ENCODE data around the gene AHDC1.

AHDC1 gene

DNA sequence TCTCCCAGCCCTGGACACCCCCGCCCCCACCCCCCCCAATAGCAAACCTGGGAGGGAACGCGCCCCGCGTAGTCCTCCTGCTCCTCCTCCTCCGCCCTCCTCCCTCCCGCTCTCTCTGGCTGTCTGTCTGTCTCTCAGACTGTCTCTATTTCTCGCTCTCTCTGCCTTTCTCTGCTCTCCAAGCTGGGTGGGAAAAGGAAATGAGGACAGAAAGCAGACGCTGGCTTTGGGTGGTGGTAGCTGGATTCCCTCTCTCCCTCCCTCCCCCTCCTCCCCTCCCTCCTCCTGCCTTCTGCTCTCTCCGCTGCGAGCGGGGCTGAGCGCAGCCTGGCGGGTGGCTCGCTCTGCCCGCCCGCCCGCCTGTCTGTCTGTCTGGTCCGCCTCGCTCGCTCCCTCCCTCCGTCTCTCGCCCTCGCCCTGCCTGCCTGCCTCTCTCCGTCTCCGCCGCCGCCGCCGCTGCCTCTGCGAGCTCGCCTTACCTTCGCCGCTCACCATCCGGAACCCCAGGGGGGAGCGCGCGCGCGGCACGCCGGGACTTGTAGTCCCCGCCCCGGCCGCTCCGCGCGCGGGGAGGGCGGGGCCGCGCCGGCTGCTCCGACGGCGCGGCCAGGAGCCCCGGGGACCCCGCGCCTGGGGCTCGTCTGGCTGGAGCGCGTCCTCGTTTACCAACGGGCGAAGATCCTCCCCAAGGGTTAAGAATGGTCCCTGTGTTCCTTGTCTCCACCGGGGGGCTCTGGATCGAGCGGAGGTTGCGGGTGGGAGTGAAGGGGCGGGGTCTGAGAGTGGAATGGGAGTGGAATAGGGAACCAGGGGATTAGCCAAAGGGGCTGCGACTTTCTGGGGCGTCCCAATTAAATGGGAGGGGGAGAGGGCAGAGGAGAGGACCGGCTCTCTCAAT, at the start of gene AHDC1:
TSS of gene AHDC1 (minus strand) at position 464 of the 898 bp plus-strand sequence. CDS start 52,029 bp downstream, outside the sequence.
- H3K36me3 ChIP-seq (ENCODE audit: control insufficient read depth, insufficient read depth, low read length): no peaks in the 10 kb centered on the region
- peak; percentile 93 for DNase-seq (ENCODE audit: extremely low read depth, insufficient read length)
- no peaks in the 10 kb centered on the region for H3K27me3 ChIP-seq (replicated peaks; ENCODE audit: control insufficient read depth, insufficient read depth, low read length)
- TF ChIP-seq, protein P1, sequence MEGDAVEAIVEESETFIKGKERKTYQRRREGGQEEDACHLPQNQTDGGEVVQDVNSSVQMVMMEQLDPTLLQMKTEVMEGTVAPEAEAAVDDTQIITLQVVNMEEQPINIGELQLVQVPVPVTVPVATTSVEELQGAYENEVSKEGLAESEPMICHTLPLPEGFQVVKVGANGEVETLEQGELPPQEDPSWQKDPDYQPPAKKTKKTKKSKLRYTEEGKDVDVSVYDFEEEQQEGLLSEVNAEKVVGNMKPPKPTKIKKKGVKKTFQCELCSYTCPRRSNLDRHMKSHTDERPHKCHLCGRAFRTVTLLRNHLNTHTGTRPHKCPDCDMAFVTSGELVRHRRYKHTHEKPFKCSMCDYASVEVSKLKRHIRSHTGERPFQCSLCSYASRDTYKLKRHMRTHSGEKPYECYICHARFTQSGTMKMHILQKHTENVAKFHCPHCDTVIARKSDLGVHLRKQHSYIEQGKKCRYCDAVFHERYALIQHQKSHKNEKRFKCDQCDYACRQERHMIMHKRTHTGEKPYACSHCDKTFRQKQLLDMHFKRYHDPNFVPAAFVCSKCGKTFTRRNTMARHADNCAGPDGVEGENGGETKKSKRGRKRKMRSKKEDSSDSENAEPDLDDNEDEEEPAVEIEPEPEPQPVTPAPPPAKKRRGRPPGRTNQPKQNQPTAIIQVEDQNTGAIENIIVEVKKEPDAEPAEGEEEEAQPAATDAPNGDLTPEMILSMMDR (IDR thresholded peaks at IDR 0.05; ENCODE audit: insufficient read depth, low read length, poor library complexity, severe bottlenecking): no peak
- H3K4me3 ChIP-seq (replicated peaks; ENCODE audit: low read depth, low read length): peak within 1 kb of the TSS; percentile 75

DNA sequence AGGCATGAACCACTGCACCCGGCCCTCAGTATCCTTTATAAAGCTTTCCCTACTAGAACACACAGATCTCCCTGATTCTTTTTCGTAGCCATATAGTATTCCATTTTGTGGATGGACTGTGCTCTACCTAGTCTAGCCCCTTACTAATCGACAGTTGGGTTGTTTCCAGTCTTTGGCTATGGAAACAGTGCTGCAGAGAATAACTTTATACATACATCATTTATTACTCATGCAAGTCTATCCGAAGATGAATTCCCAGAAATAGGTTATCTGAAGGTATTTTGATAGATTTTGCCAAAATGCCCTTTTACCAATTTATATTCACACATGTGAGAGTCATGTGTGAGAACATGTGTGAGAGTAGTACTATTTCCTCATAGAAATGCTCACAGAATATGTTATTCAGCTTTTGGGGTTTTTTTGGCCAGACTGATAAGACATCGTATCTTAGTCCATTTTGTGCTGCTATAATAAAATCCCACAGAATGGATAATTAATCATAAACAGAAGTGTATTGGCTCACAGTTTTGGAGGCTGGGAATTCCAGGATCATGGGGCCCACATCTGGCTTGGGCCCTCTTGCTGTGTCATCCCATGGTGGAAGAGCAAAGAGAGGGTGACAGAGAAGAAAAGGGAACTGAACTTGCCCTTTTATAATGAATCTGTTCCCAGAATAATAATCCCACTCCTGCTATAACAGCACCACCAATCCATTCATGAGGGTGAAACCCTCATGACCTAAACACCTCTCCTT, 48.3 kb upstream of the AHDC1 start:
- H3K27me3 ChIP-seq (replicated peaks; ENCODE audit: control insufficient read depth, insufficient read depth, low read length): no peaks in the 10 kb centered on the region
- no peak overlapping the region for H3K4me3 ChIP-seq (replicated peaks; ENCODE audit: low read depth, low read length)
- H3K36me3 ChIP-seq (ENCODE audit: control insufficient read depth, insufficient read depth, low read length): no peaks in the 10 kb centered on the region
- DNase-seq (ENCODE audit: extremely low read depth, insufficient read length): no peak
- TF ChIP-seq, protein P1 (IDR thresholded peaks at IDR 0.05; ENCODE audit: insufficient read depth, low read length, poor library complexity, severe bottlenecking): no peak

GRCh38 chr1:27650539-27651175, 46.7 kb upstream of the AHDC1 start:
- no peak overlapping the region for H3K4me3 ChIP-seq (replicated peaks; ENCODE audit: low read depth, low read length)
- no peaks in the 10 kb centered on the region for H3K27me3 ChIP-seq (replicated peaks; ENCODE audit: control insufficient read depth, insufficient read depth, low read length)
- TF ChIP-seq, protein P1 (IDR thresholded peaks at IDR 0.05; ENCODE audit: insufficient read depth, low read length, poor library complexity, severe bottlenecking): no peak
- no peaks in the 10 kb centered on the region for H3K36me3 ChIP-seq (ENCODE audit: control insufficient read depth, insufficient read depth, low read length)
- no peak for DNase-seq (ENCODE audit: extremely low read depth, insufficient read length)

GRCh38 chr1:27650171-27650538, 46.2 kb upstream of the AHDC1 start:
- TF ChIP-seq, protein P1 (IDR thresholded peaks at IDR 0.05; ENCODE audit: insufficient read depth, low read length, poor library complexity, severe bottlenecking): no peak
- Histone ChIP-seq H3K36me3 (ENCODE audit: control insufficient read depth, insufficient read depth, low read length) (no peaks in the 10 kb centered on the region), H3K27me3 (replicated peaks; ENCODE audit: control insufficient read depth, insufficient read depth, low read length) (no peaks in the 10 kb centered on the region), H3K4me3 (replicated peaks; ENCODE audit: low read depth, low read length) (no peak overlapping the region)
- DNase-seq (ENCODE audit: extremely low read depth, insufficient read length): no peak

- DNase-seq (ENCODE audit: extremely low read depth, insufficient read length): no peak
- Histone ChIP-seq H3K4me3 (replicated peaks; ENCODE audit: low read depth, low read length) (no peak overlapping the region), H3K27me3 (replicated peaks; ENCODE audit: control insufficient read depth, insufficient read depth, low read length) (no peaks in the 10 kb centered on the region), H3K36me3 (ENCODE audit: control insufficient read depth, insufficient read depth, low read length) (no peaks in the 10 kb centered on the region)
- TF ChIP-seq, protein P1 (IDR thresholded peaks at IDR 0.05; ENCODE audit: insufficient read depth, low read length, poor library complexity, severe bottlenecking): no peak
Observed at GRCh38 chr1:27649306-27649635, 45.3 kb upstream of the AHDC1 start.
